Measurements from ENCODE around the gene EPHA3. TPM values are rescaled to one million over a fixed set of nuclear protein-coding genes. Genes with fewer than 3 reads are reported as not detected.

EPHA3 gene
- total and polyA plus RNA-seq, 4 donors: 0.44 to 2.7 (median 1.2) TPM

GRCh38 chr3:89184151-89184995, 77.0 kb downstream of the EPHA3 start:
- DNase-seq (ENCODE audit: low spot score): no peak
- Histone ChIP-seq H3K9me3 (ENCODE audit: control insufficient read depth in 4 of 4, low read length in 3 of 4) (no peaks in the 10 kb centered on the region), H3K27me3 (ENCODE audit: control insufficient read depth in 4 of 4, insufficient read depth in 4 of 4, low read length in 3 of 4) (no peaks in the 10 kb centered on the region), H3K27ac (ENCODE audit: low read depth in 1 of 2, low read length in 2 of 2) (no peak overlapping the region), H3K4me1 (ENCODE audit: control insufficient read depth in 4 of 4, insufficient read depth in 4 of 4, low read length in 3 of 4) (no peaks in the 10 kb centered on the region), H3K4me3 (ENCODE audit: low read depth in 1 of 3, low read length in 3 of 3) (no peak overlapping the region), H3K9ac (ENCODE audit: low read depth in 1 of 2, low read length in 2 of 2) (no peak overlapping the region), H3K36me3 (ENCODE audit: control insufficient read depth in 4 of 4, insufficient read depth in 3 of 4, low read depth in 1 of 4, low read length in 3 of 4) (no peaks in the 10 kb centered on the region)
- 37% methylated on average over 4 of the region's 4 CpGs for WGBS
- TF ChIP-seq MAX (IDR thresholded peaks at IDR 0.05) (no peak), ATF3 (IDR thresholded peaks at IDR 0.05) (no peak), NR2F2 (IDR thresholded peaks at IDR 0.05) (no peak), ZBTB33 (IDR thresholded peaks at IDR 0.05) (no peak), SP1 (IDR thresholded peaks at IDR 0.05) (no peak), CTCF (IDR thresholded peaks at IDR 0.05; ENCODE audit: low read depth, low read length, missing input control) (no peak), RAD21 (IDR thresholded peaks at IDR 0.05) (no peak), EGR1 (IDR thresholded peaks at IDR 0.05; ENCODE audit: low read depth in 2 of 2) (no peak), RXRA (IDR thresholded peaks at IDR 0.05) (no peak), TAF1 (conservative IDR thresholded peaks at IDR 0.05) (no peak), HNF4A (conservative IDR thresholded peaks at IDR 0.05) (no peak), YY1 (IDR thresholded peaks at IDR 0.05) (no peak), GABPA (IDR thresholded peaks at IDR 0.05 in 1 of 2, conservative IDR thresholded peaks at IDR 0.05 in 1 of 2) (no peak), REST (IDR thresholded peaks at IDR 0.05) (no peak), FOXA1 (IDR thresholded peaks at IDR 0.05) (no peak), FOXA2 (IDR thresholded peaks at IDR 0.05) (no peak), HNF4G (IDR thresholded peaks at IDR 0.05) (no peak)

Measured in liver (tissue), 9 donors.